Stomach smooth muscle (tissue), 2 donors: ENCODE data around the gene TMEM221.

ENCODE experiments used
- H3K27ac ChIP-seq: one replicate; pipeline ENCODE4 v1.7.0; 2013; ENCODE audit warnings: mild to moderate bottlenecking, low read length, inconsistent platforms
- H3K27me3 ChIP-seq, 2 donors: one replicate each; pipeline ENCODE4 v1.7.0; 2013; ENCODE audit warnings: low read length in 2 of 2; ENCODE audit not compliant: insufficient read depth in 2 of 2, control insufficient read depth in 1 of 2
- H3K36me3 ChIP-seq, 2 donors: one replicate each; pipeline ENCODE4 v1.7.0; 2013; ENCODE audit warnings: low read length in 2 of 2; ENCODE audit not compliant: control insufficient read depth in 2 of 2, insufficient read depth in 2 of 2
- H3K4me1 ChIP-seq: one replicate; pipeline ENCODE4 v1.7.0; 2013; ENCODE audit warnings: low read length; ENCODE audit not compliant: control insufficient read depth, insufficient read depth
- H3K4me3 ChIP-seq, 2 donors: one replicate each; pipeline ENCODE4 v1.7.0; 2013; ENCODE audit warnings: low read length in 2 of 2
- H3K9ac ChIP-seq, 2 donors: one replicate each; pipeline ENCODE4 v1.7.0; 2013; ENCODE audit warnings: low read length in 2 of 2, mild to moderate bottlenecking in 1 of 2
- H3K9me3 ChIP-seq, 2 donors: one replicate each; pipeline ENCODE4 v1.7.0; 2013; ENCODE audit warnings: low read length in 2 of 2; ENCODE audit not compliant: control insufficient read depth in 2 of 2
- donor health status: healthy.
- donor health status: Pancreatic carcinoma.

The TMEM221 gene

DNA sequence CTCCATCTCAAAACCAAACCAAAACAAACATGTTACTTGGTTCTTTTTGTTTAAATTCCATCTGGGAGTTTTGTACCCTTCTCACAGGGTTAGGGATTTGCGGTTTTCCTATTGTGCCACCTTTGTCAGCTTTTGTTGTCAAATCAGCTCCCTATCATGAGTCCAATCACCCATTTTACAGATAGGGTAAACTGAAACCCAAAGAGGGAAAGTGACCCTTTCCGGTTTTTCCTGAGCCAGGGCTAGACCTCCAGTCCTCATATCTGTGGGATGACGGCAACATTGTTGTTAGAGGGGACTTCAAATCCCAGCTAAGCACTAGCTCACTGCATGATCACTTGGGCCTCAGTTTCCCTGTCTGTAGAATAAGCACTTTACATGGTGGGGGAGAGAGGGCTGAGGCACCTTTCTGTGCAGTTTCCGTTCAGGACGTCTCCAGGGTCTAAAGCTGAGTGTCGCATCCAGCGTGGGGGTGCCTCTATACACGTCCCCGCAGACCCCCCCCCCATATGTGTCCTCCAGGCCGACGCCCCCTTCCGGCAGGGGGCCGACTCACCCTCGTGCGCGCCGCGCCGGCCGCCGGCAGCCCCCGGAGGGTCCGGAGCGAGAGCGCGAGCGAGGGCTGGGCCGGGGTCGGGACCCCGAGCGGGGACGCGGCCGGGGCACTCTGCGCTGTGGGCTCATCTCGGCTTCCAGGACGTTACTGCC lies 58.4 kb downstream of the TMEM221 start:
- H3K9ac ChIP-seq: peak overlapping the region in 1 of 2 donors; percentile 45
- H3K4me1 ChIP-seq: peaks cover 15% of the 10 kb centered on the region
- H3K9me3 ChIP-seq: peaks cover 0 to 7% of the 10 kb centered on the region in 2 donors
- H3K27me3 ChIP-seq: peaks cover 11 to 28% of the 10 kb centered on the region in 2 donors
- peak overlapping the region; percentile 49 to 69 for H3K4me3 ChIP-seq
- no peaks in the 10 kb centered on the region for H3K36me3 ChIP-seq
- H3K27ac ChIP-seq: no peak overlapping the region

DNA sequence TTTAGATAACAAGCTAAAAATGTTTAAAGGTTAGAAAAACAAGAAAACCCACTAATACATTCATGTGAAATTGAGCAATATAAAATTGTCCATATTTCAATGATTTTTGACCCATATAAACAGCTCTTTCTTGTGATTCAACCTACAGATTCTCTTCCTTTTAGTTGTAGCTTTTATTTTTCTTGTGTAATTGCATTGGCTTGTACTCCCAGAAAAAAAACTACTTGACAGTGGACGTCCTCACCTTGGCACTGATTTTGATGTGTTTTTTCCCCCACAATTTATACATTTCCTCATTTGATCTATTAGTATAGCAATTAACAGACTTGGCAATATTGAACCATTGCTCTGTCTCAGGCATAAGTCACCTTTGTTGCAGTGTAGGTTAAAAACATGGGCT lies 59.2 kb downstream of the TMEM221 start:
- no peak overlapping the region for H3K9ac ChIP-seq
- peaks cover 15% of the 10 kb centered on the region for H3K4me1 ChIP-seq
- no peak overlapping the region for H3K27ac ChIP-seq
- H3K4me3 ChIP-seq: no peak overlapping the region
- H3K36me3 ChIP-seq: no peaks in the 10 kb centered on the region
- H3K27me3 ChIP-seq: peaks cover 8 to 23% of the 10 kb centered on the region in 2 donors
- peaks cover 0 to 7% of the 10 kb centered on the region in 2 donors for H3K9me3 ChIP-seq

DNA sequence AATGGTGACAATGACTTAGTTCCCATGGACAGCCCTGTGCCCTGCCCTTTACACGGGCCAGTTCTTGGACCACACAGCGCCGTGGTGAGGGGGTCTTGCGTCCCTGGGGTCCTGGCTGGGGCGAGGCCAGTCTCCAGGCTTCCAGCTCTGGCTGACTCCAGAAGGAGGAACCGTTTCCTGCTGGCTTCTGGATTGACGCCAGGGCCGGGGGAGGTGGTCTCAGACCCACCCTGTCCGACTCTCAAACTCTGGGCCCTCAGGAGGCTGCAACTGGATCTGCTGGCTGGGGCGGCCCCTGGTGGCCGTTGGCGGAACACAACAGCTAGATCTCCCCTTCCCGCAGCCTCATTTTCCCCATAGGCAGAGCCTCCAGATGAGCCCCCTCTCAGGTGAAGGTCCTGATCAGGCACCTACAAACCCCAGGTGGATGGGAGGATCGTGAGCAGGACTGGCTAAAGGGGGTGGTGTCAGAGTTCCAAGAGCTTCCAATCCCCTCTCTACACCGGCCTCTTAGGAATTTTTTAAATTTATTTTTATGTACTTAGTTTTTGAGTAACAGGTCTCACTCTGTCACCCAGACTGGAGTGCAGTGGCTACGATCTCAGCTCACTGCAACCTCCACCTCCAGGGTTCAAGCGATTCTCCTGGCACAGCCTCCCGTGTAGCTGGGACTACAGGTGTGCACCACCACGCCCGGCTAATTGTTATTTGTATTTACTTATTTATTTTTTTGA lies 62.4 kb downstream of the TMEM221 start:
- H3K4me1 ChIP-seq: peaks cover 12% of the 10 kb centered on the region
- H3K9ac ChIP-seq: no peak overlapping the region
- H3K27ac ChIP-seq: no peak overlapping the region
- no peaks in the 10 kb centered on the region for H3K36me3 ChIP-seq
- H3K27me3 ChIP-seq: no peaks in the 10 kb centered on the region
- H3K4me3 ChIP-seq: no peak overlapping the region
- H3K9me3 ChIP-seq: peaks cover 0 to 7% of the 10 kb centered on the region in 2 donors
